CD4-positive, alpha-beta T cell treated with Interleukin-4 for 1 hour (primary cell): ENCODE data around the gene MMUT.
"Not testable (repeated sequence)": the region's sequence is repeated elsewhere in the genome, so short reads cannot be mapped to it uniquely, and the experiment has no call there.

Source experiments
- DNase-seq, 2 donors: peaks; one replicate each; pipeline ENCODE4 v3.0.0-alpha.2; 2020 to 2022

The MMUT gene

DNA sequence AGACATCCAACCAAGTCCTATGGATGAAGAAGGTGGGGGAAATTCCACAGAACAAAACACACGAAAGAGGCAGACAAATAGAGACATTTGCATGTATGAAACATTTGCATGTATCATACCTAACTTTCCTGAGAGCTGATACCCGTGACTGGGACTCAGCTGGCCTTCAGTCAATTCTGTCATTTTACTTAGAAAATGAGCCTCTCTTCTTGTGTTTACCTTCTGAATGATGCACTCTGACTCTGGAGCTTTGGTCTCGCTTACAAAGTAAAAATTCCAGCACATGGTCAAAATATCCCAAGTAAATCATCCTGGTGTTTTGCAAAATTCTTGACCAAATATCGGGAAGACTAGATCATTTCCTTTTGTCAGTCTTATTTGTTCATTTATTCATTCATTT is 46.9 kb downstream of the MMUT start:
- DNase-seq, result no peak

- no peak for DNase-seq
Measured at GRCh38 chr6:49415358-49415757, 47.7 kb downstream of the MMUT start.

- DNase-seq, result no peak
Measured at GRCh38 chr6:49410564-49410963, 52.5 kb downstream of the MMUT start.

- peak; percentile 26 to 52 for DNase-seq
Measured at GRCh38 chr6:49409951-49410542, 53.0 kb downstream of the MMUT start.

GRCh38 chr6:49406250-49406970 is 56.6 kb downstream of the MMUT start:
- DNase-seq, result no peak

- no peak for DNase-seq
Measured at GRCh38 chr6:49401063-49401462, 62.0 kb downstream of the MMUT start.

- not testable (repeated sequence) for DNase-seq
Measured at GRCh38 chr6:49386667-49387508, 76.2 kb downstream of the MMUT start.

DNA sequence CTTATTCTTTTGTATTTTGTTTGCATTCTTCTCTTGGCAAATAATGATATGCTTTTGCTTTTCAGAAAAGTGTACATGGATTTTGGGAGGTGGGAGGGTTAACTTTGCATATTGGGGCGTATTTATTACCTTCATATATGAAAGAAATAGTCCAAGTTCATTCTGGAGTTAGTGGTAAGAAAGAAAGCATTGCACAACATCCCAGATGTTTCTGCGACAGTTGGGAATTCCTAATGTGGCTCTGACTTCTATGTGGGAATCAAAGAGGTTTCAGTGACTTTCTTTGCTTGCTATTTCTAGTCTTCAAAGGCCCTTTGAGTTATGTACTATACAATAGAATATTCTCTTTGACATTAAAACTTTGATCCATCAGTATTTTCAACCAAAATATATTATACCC is 78.1 kb downstream of the MMUT start:
- DNase-seq, result no peak
